Measurements from ENCODE around the gene ZNF436. TPM values are rescaled to one million over a fixed set of nuclear protein-coding genes. Genes with fewer than 3 reads are reported as not detected.

ZNF436 gene
- total RNA-seq, 1 experiment from 2014 or later: 14.0 TPM

DNA sequence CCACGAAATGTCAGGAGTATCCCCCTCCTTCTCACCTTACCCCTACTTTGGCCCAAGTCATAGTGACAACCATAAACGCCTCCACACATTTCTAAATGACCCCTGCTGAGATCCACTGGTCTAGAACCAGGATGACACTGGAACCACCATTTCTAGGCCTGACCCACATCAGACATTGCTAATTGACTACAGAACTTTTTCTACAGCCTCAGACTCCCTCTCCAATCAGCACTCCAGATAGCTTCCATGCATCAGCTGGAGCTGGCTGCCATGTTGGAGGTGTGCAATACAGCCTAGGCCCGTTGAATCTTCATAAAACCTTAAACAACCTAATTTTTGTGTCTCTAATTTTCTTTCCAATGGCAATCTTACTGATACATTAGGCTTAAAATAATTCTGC, 36.3 kb upstream of the ZNF436 start:
- POLR2A ChIA-PET (ENCODE audit: unreplicated experiment): no interaction called here
- no peaks in the 10 kb centered on the region for H3K9me2 ChIP-seq (ENCODE audit: insufficient read depth)
- no peak overlapping the region for H3K4me2 ChIP-seq
- no peak for TF ChIP-seq EZH2 (IDR thresholded peaks at IDR 0.05; ENCODE audit: low read depth)
- TF ChIP-seq, protein P1, sequence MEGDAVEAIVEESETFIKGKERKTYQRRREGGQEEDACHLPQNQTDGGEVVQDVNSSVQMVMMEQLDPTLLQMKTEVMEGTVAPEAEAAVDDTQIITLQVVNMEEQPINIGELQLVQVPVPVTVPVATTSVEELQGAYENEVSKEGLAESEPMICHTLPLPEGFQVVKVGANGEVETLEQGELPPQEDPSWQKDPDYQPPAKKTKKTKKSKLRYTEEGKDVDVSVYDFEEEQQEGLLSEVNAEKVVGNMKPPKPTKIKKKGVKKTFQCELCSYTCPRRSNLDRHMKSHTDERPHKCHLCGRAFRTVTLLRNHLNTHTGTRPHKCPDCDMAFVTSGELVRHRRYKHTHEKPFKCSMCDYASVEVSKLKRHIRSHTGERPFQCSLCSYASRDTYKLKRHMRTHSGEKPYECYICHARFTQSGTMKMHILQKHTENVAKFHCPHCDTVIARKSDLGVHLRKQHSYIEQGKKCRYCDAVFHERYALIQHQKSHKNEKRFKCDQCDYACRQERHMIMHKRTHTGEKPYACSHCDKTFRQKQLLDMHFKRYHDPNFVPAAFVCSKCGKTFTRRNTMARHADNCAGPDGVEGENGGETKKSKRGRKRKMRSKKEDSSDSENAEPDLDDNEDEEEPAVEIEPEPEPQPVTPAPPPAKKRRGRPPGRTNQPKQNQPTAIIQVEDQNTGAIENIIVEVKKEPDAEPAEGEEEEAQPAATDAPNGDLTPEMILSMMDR (conservative IDR thresholded peaks at IDR 0.05): no peak
- no peak overlapping the region for H3K4me3 ChIP-seq
- no peaks in the 10 kb centered on the region for H3K27me3 ChIP-seq (ENCODE audit: insufficient read depth, low read depth)
- intact Hi-C loops (cut with micrococcal nuclease; ENCODE audit: unreplicated experiment): loop anchor here (2.0 kb wide), 1 partner anchor 47 kb away; no protein-coding TSS in a partner anchor
- no peaks in the 10 kb centered on the region for H3K36me3 ChIP-seq (ENCODE audit: low read depth)
- no peak overlapping the region for H3K27ac ChIP-seq
- DNase-seq: no peak
- no peaks in the 10 kb centered on the region for H3K9me3 ChIP-seq (ENCODE audit: insufficient read depth, low read depth)
- peaks cover 23% of the 10 kb centered on the region for H3F3A ChIP-seq (ENCODE audit: insufficient read depth, low read depth)
- no peaks in the 10 kb centered on the region for H4K20me1 ChIP-seq (ENCODE audit: insufficient read depth)
- peaks cover 30% of the 10 kb centered on the region for H3K4me1 ChIP-seq (replicated peaks; ENCODE audit: insufficient read depth)
- CTCF ChIA-PET: no interaction called here
- H3K79me2 ChIP-seq (ENCODE audit: low read depth): no peaks in the 10 kb centered on the region
- no TSS peak for BruUV-seq (replicated peaks)
- no peak overlapping the region for H2AFZ ChIP-seq

DNA sequence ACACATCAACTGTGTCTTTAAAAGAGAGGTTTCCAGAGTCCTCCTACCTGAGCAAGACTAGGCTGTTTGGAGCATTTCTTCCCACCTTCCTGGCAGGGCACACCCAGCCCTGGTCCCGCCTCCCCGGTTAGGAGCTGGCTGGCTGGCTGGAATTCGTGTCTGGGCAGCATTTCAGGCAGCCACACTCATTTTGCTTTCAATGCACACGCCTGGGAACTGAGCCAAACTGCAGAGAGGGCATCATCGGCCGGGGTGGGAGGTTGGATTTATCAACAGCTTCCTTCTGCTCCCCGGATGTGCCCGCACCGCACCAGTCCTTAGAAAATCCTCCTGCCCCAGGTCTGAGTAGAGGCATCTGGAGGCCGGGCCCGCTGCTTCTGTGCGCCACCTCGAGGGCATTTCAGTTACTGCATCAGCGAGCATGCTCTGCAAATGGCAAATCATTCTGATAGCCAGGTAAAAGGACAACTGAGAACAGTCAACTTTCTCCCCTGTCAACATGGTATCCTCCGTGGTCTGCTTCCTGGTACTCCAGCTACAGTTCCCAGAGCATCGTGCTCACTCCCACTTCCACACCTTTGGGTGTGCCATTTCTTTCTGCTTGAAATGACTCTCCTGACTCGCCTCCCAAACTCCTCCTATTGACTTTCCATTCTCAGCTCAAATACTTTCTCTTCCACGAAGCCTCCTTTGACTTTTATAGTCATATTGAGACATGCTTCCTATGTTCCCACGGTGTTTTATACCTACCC, 34.3 kb upstream of the ZNF436 start:
- Histone ChIP-seq H3K9me3 (ENCODE audit: insufficient read depth, low read depth) (no peaks in the 10 kb centered on the region), H3K27me3 (ENCODE audit: insufficient read depth, low read depth) (no peaks in the 10 kb centered on the region), H4K20me1 (ENCODE audit: insufficient read depth) (no peaks in the 10 kb centered on the region), H3K4me3 (peak overlapping the region; percentile 25; the same call in 1 of the 2 replicates), H3F3A (ENCODE audit: insufficient read depth, low read depth) (peaks cover 23% of the 10 kb centered on the region), H2AFZ (no peak overlapping the region), H3K27ac (peak overlapping the region; percentile 73), H3K79me2 (ENCODE audit: low read depth) (no peaks in the 10 kb centered on the region), H3K9me2 (ENCODE audit: insufficient read depth) (no peaks in the 10 kb centered on the region), H3K4me1 (replicated peaks; ENCODE audit: insufficient read depth) (peaks cover 31% of the 10 kb centered on the region), H3K36me3 (ENCODE audit: low read depth) (no peaks in the 10 kb centered on the region), H3K4me2 (peak overlapping the region; percentile 71)
- TF ChIP-seq EZH2 (IDR thresholded peaks at IDR 0.05; ENCODE audit: low read depth): no peak
- TF ChIP-seq, protein P1 (conservative IDR thresholded peaks at IDR 0.05): peak; percentile 88
- POLR2A ChIA-PET (ENCODE audit: unreplicated experiment): interaction anchor here (0.5 to 1.4 kb wide), 7 partner anchors 36 to 328 kb away, joined by 3 to 25 read pairs (median 4); partner anchors contain the start of gene HNRNPR
- intact Hi-C loops (cut with micrococcal nuclease; ENCODE audit: unreplicated experiment): loop anchor here (1.0 to 5.0 kb wide), 7 partner anchors 27 to 428 kb away; partner anchors contain the start of gene HNRNPR
- CTCF ChIA-PET: interaction anchor here (0.6 to 1.4 kb wide), 10 partner anchors 10 to 983 kb away, joined by 3 to 10 read pairs (median 4); partner anchors contain the start of genes HNRNPR and ZNF436
- BruUV-seq (replicated peaks): TSS peak; percentile 39
- DNase-seq: peak; percentile 92 to 96

DNA sequence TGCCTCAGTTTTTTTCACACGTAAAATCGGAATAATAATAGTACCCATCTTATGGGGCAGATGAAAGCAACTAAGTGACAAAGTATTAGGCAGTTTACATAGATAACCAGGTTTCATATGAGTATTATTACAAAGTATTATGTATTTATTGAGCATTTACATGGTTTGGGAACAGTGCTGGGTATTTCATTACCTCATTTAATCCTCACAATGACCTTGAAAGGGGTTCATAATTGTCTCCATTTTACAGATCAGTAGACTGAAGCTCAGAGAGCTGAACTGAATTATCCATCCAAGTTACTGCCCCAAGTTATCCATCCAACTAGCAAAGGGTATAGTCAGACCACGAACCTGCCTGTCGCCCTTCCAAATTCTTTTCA, 33.7 kb upstream of the ZNF436 start:
- Histone ChIP-seq H2AFZ (no peak overlapping the region), H3K79me2 (ENCODE audit: low read depth) (no peaks in the 10 kb centered on the region), H3K9me3 (ENCODE audit: insufficient read depth, low read depth) (no peaks in the 10 kb centered on the region), H3K4me1 (replicated peaks; ENCODE audit: insufficient read depth) (peaks cover 31% of the 10 kb centered on the region), H3K36me3 (ENCODE audit: low read depth) (no peaks in the 10 kb centered on the region), H4K20me1 (ENCODE audit: insufficient read depth) (no peaks in the 10 kb centered on the region), H3K27me3 (ENCODE audit: insufficient read depth, low read depth) (no peaks in the 10 kb centered on the region), H3F3A (ENCODE audit: insufficient read depth, low read depth) (peaks cover 23% of the 10 kb centered on the region), H3K9me2 (ENCODE audit: insufficient read depth) (no peaks in the 10 kb centered on the region), H3K4me3 (peak overlapping the region; percentile 23; the same call in 1 of the 2 replicates), H3K4me2 (peak overlapping the region; percentile 71), H3K27ac (peak overlapping the region; percentile 73)
- ChIA-PET POLR2A (ENCODE audit: unreplicated experiment) (interaction anchor here (0.5 to 1.4 kb wide), 7 partner anchors 34 to 328 kb away, joined by 3 to 25 read pairs (median 4); partner anchors contain the start of genes HNRNPR and ZNF436), CTCF (interaction anchor here (0.6 to 1.4 kb wide), 10 partner anchors 9 to 983 kb away, joined by 3 to 10 read pairs (median 4); partner anchors contain the start of genes HNRNPR and ZNF436)
- DNase-seq: no peak
- intact Hi-C loops (cut with micrococcal nuclease; ENCODE audit: unreplicated experiment): loop anchor here (1.0 to 5.0 kb wide), 3 partner anchors 26 to 74 kb away; no protein-coding TSS in a partner anchor
- TF ChIP-seq EZH2 (IDR thresholded peaks at IDR 0.05; ENCODE audit: low read depth): no peak
- TF ChIP-seq, protein P1 (conservative IDR thresholded peaks at IDR 0.05): no peak
- TSS peak; percentile 19 for BruUV-seq (replicated peaks)

Data from PC-9 (cell line).